ENCODE data around the gene TLK1. TPM values are rescaled to one million over a fixed set of nuclear protein-coding genes. Genes with fewer than 3 reads are reported as not detected.

Gene TLK1
- total and polyA plus RNA-seq, 2 of the 4 experiments (the other 2 are of a cell fraction) = 7.3 to 12.5 TPM

GRCh38 chr2:171208657-171209056 is 48.0 kb upstream of the TLK1 start:
- Histone ChIP-seq H3K79me1 (ENCODE audit: low read depth in 1 of 2, low read length in 2 of 2) (no peaks in the 10 kb centered on the region), H4K91ac (ENCODE audit: insufficient read depth, low read depth, low read length) (no peak overlapping the region), H2BK120ac (ENCODE audit: low read depth, low read length) (no peak overlapping the region; the same call in 1 of the 2 replicates), H3K27ac (ENCODE audit: insufficient read depth, low read length) (no peak overlapping the region), H3K4me1 (ENCODE audit: control insufficient read depth, insufficient read depth, low read length) (peaks cover 4% of the 10 kb centered on the region), H2AK9ac (replicated peaks; ENCODE audit: low read depth, low read length, poor library complexity) (no peak overlapping the region), H3K4me3 (ENCODE audit: insufficient read depth, low read depth, low read length) (no peak overlapping the region), H3K23ac (ENCODE audit: low read depth, low read length) (no peak overlapping the region), H3K14ac (replicated peaks; ENCODE audit: low read depth, low read length) (no peak overlapping the region), H3K56ac (ENCODE audit: extremely low read depth, insufficient read depth, low read length) (no peak overlapping the region), H4K8ac (ENCODE audit: low read depth in 2 of 2, low read length in 2 of 2) (no peak overlapping the region), H2BK15ac (ENCODE audit: low read depth, low read length) (no peak overlapping the region), H3K9me1 (ENCODE audit: insufficient read depth, low read length) (no peaks in the 10 kb centered on the region), H3K4me2 (ENCODE audit: low read depth, low read length) (no peak overlapping the region), H3K27me3 (ENCODE audit: control insufficient read depth, insufficient read depth, low read length) (no peaks in the 10 kb centered on the region), H3K4ac (ENCODE audit: low read depth, low read length) (no peak overlapping the region), H2BK20ac (ENCODE audit: low read depth, low read length) (no peak overlapping the region), H3K36me3 (ENCODE audit: control insufficient read depth, insufficient read depth, low read length) (no peaks in the 10 kb centered on the region), H2AK5ac (ENCODE audit: low read depth, low read length) (no peak overlapping the region), H3K18ac (ENCODE audit: low read depth, low read length) (no peak overlapping the region), H4K20me1 (ENCODE audit: insufficient read depth, low read length) (no peaks in the 10 kb centered on the region), H3K9me3 (ENCODE audit: control insufficient read depth, insufficient read depth, low read length) (no peaks in the 10 kb centered on the region), H2AFZ (replicated peaks; ENCODE audit: low read length, poor library complexity) (no peak overlapping the region), H3K9ac (ENCODE audit: low read depth, low read length) (no peak overlapping the region), H2BK5ac (ENCODE audit: low read depth, low read length, poor library complexity, severe bottlenecking) (no peak overlapping the region), H4K5ac (ENCODE audit: low read depth, low read length) (no peak overlapping the region)
- CTCF ChIA-PET = interaction anchor here (0.7 kb wide), 1 partner anchor 16 kb away, joined by 3 read pairs; no protein-coding TSS in a partner anchor
- intact Hi-C loops (cut with micrococcal nuclease) = no loop called here
- TF ChIP-seq POLR2A (IDR thresholded peaks at IDR 0.05; ENCODE audit: low read depth, low read length) = no peak
- dilution Hi-C loops (cut with HindIII; ENCODE audit: low sequenced_read_pairs, unreplicated experiment) = no loop called here
- no peak for DNase-seq
- in situ Hi-C loops (cut with MboI; ENCODE audit: low sequenced_read_pairs) = no loop called here
- BruUV-seq (replicated peaks) = no TSS peak
- ATAC-seq (ENCODE audit: low read depth) = no peak
- POLR2A ChIA-PET (ENCODE audit: unreplicated experiment) = no interaction called here
